Fibroblast of pulmonary artery (primary cell): ENCODE data around the gene FOXF2.

ENCODE experiments used
- DNase-seq: peaks from one replicate; pipeline ENCODE4 v3.0.0-alpha.2; 2010; ENCODE audit warnings: low read depth
- H3K4me3 ChIP-seq: replicated peaks from 2 replicates; pipeline ENCODE4 v1.5.1; 2011; ENCODE audit warnings: low read depth, mild to moderate bottlenecking, control low read depth, low read length, moderate library complexity
- TF ChIP-seq, protein P1 (sequence below): IDR thresholded peaks from 2 replicates; pipeline ENCODE4 v1.5.1; 2011; ENCODE audit warnings: mild to moderate bottlenecking, control low read depth, low read length, inconsistent platforms; ENCODE audit errors: missing control alignments

FOXF2 gene

DNA sequence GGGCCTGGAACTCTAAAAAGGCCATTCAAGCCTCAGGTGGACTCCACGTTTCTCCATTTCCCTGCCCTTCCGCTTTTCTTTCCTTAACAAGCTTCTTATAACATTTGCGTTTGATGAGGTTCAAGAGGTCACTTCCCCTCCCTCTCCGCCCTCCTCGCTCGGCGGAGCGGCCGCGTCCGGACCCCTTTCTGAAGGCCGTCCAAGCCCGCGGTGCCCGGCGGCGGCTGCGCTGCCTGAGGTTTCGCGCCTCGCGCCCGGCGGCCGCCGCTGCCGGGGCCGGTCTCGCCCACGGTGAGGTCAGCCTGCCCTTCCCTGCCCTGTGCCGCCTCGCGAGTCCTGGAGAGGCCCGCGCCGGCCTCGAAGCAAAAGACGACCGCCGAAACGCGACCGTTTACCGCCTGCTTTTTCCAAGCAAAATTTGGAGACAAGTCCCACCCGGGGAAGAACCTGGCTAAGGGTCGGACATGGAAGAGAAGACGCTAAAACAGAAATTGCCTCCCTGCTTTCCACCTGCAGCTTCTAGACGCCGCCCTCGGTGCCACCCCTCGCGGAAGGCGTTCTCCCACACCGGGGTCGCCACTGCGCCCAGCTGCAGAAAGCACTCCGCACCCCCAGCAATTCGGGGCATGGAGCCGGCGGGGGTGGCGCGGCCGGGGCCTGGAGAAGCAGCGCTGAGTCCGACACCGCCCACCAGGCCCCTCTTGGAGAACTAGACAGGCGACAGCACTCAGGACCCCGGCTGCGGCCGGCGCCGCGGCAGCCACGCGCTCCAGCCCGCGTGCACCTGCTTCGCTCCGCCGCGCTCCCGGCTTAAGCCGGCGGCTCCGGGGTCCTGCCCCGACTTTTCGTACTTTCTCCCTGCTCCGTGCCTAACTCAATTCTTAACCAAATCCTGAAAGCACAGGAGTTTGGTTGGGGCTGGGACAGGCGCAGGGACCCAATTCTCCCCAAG lies 11.0 kb upstream of the FOXF2 start:
- no peak overlapping the region for H3K4me3 ChIP-seq
- TF ChIP-seq, protein P1, sequence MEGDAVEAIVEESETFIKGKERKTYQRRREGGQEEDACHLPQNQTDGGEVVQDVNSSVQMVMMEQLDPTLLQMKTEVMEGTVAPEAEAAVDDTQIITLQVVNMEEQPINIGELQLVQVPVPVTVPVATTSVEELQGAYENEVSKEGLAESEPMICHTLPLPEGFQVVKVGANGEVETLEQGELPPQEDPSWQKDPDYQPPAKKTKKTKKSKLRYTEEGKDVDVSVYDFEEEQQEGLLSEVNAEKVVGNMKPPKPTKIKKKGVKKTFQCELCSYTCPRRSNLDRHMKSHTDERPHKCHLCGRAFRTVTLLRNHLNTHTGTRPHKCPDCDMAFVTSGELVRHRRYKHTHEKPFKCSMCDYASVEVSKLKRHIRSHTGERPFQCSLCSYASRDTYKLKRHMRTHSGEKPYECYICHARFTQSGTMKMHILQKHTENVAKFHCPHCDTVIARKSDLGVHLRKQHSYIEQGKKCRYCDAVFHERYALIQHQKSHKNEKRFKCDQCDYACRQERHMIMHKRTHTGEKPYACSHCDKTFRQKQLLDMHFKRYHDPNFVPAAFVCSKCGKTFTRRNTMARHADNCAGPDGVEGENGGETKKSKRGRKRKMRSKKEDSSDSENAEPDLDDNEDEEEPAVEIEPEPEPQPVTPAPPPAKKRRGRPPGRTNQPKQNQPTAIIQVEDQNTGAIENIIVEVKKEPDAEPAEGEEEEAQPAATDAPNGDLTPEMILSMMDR = no peak

DNA sequence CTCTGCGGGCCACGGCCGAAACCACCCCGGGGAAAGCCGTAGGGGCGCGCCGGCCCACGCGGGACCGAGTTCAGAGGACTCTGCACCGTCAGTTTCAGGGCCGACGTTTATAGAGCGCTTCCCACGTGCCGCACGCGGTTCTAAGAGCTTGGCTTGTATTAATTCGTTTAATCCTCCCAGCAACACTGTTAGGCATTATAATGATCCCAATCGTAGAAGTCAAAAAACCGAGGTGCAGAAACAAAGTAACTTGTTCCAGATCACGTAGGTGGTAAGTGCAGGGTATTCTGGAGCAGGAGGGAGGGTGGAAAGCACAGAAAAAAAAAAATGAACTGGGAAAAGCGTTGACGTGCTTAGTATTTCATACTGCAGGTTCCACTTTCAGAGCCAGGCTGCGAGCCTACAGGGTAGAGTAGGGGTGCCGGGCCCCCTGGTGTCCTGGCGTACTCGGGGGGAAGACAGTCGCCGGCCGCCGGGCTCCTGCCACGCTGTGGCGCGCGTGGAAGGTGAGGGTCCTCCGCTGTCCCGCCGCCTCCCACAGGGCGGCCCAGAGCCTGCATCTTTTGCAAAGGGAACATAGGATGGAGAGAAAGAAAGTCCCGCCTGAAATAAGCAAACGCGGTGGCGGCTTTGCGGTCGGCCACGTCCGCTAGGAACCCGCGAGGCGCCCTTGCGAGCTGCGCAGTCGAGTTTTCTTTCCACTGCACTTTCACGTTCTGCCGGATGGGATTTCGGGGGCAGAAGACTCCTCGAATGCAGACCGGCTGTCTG lies 10.2 kb upstream of the FOXF2 start:
- no peak for DNase-seq
- H3K4me3 ChIP-seq = no peak overlapping the region
- TF ChIP-seq, protein P1 = no peak

More for the DNA sequence above, 11.0 kb upstream of the FOXF2 start:
- DNase-seq = no peak

DNA sequence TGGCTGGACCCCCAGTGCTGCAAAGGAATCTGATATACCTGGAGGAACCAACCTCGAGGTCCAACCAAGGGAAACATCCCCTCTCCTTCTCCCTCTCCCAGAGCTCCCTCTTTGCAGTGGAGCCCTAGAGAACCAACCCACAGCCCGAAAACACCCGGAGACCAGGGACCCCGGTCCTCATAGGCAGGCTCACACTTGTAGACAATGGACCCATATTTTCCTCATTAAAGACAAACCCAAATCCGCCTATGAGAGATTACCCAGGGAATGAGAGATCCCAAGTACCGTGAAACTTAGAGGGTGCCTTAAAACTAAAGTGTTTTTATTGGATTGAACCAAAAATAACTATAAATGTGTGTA lies 9.6 kb upstream of the FOXF2 start:
- no peak for DNase-seq
- no peak overlapping the region for H3K4me3 ChIP-seq
- TF ChIP-seq, protein P1 = no peak

DNA sequence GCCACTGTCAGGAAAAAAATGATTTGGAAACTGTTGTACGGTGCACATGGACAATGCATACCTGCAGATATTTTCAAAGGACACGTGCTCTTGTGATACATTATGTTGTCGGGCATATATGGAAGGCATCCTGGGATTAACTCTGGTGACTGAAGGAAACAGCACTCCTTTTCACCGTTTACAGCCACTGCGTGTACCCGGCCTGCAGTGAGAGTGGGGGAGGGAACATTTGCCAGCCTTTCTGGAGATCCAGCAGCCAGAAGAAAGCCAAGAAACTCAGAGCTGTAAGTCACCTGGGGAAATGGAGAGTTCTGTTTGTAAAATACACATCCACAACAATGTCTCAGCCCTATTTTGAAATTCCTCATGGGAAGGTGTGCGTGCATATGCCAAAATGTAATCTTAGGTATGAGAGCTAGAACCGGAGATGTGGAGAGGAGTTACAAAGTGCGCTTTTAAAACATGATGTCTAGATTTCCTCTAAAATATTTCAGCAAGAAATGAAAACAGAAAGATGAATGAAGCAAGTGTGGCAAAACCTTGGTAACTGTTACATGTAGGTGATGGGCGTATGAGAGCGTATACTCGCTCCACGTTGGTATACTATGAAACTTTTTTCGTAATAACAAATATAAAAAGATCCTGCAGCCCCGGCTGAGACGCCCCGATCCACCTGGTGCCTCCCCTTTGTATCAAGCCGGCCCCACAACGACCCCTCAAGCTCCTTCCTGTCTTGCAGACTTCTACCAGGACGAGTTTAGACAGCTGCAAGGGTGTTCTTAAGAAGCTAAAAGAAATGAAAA lies 8.6 kb upstream of the FOXF2 start:
- no peak for DNase-seq
- no peak overlapping the region for H3K4me3 ChIP-seq
- TF ChIP-seq, protein P1 = no peak

DNA sequence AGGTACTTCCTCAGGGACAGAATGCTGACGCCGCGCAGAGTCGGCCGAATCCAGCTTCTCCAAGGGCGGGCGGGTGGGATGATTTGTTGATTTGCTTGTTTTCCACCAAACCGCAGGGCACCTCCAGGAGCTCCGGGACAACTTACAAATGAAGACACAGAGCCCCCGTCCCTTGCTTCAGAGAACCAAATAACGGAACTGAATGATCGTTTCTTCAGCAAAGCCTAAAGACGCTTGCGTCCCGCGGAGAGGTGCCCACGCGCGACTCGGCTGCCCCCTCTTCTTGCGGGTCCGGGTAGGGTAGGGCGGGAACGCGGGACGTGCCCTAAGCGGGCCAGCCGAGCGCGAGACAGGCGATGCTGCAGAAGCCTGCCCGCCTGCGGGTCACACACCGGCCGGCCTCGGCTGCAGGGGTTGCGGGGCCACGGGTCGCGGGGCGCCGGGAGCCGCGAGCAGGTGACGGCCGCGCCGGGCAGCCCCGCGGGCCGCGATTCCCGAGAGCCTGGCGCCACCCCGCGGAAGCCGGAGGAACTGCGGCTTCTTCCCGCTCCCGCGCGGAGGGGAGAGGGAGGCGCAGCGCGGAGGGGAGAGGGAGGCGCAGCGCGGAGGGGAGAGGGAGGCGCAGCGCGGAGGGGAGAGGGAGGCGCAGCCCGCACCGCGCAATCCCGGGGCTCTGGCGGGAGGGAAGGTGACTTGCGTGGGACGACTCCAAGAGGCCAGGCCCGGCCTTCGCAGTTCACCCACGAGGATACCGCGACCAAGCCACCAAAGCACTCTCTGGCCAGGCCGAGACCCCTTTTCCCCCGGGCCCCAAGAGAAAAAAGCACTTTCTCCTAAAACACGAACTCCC lies 7.7 kb upstream of the FOXF2 start:
- TF ChIP-seq, protein P1 = peak; percentile 39
- H3K4me3 ChIP-seq = no peak overlapping the region
- DNase-seq = peak; percentile 19

DNA sequence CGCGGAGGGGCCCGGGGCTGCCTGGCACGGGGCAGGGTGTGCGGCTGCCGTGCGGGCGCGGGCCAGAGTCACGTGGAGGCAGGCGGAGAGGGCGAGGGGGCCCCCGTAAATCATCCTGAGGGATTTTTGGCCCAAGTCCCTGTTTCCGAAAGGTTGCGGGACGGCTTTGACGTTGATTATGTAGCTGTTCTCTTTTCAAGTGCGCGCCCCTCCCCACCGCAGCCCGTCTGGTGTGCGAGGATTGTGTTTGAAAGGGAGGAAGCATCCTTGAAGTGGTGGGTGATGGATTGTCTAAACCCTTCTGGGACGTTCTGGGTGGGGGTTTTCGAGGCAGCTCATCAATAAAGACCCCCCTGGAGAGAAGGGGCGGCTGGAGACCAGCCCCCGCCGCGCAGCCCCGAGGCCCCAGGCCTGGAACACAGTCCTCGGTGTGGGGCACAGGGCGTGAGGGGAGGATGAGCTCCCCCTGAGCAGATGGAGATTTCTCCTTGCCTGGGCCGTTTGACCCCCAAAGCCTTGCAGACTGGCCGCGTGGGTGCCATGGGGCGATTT lies 7.0 kb upstream of the FOXF2 start:
- DNase-seq = no peak
- H3K4me3 ChIP-seq = no peak overlapping the region
- TF ChIP-seq, protein P1 = no peak
